KBM-7 (cell line): ENCODE measurements around the gene METTL25B.

Experiments used
- DNase-seq: peaks from one replicate; pipeline ENCODE4 v3.0.0-alpha.2; 2015
- in situ Hi-C: fragments of 300-500 bp; cut with MboI; formaldehyde crosslinking; loops from 2 replicates; pipeline ENCODE4 v1.14.3; 2020; ENCODE audit warnings: low sequenced_read_pairs, low pct_unique_long_range_greater_than_20kb, mixed read lengths

METTL25B gene

GRCh38 chr1:156721131-156721530 is 7.1 kb upstream of the METTL25B start:
- in situ Hi-C loops: no loop called here
- no peak for DNase-seq

- in situ Hi-C loops: no loop called here
- DNase-seq: no peak
Observed at GRCh38 chr1:156721535-156721934, 6.7 kb upstream of the METTL25B start.

GRCh38 chr1:156725683-156726280 is 2.5 kb upstream of the METTL25B start:
- DNase-seq: peak; percentile 97
- in situ Hi-C loops: no loop called here

GRCh38 chr1:156726549-156727226 is 1.6 kb upstream of the METTL25B start:
- in situ Hi-C loops: no loop called here
- peak; percentile 84 for DNase-seq

- in situ Hi-C loops: no loop called here
- DNase-seq: no peak
Observed at GRCh38 chr1:156727492-156727891, 777 bp upstream of the METTL25B start.

GRCh38 chr1:156728599-156729462 is 562 bp downstream of the METTL25B start, which contains the start of gene ISG20L2:
TSS of gene ISG20L2 (minus strand) at chr1:156728766. CDS start at chr1:156727652, 1,114 bp downstream.
- DNase-seq: peak; percentile 97
- in situ Hi-C loops: no loop called here

GRCh38 chr1:156733989-156734584 is 5.8 kb downstream of the METTL25B start:
- in situ Hi-C loops: no loop called here
- DNase-seq: no peak

- in situ Hi-C loops: no loop called here
- no peak for DNase-seq
Observed at GRCh38 chr1:156738407-156738806, 10.1 kb downstream of the METTL25B start.

GRCh38 chr1:156738916-156739315 is 10.6 kb downstream of the METTL25B start:
- in situ Hi-C loops: no loop called here
- no peak for DNase-seq

- in situ Hi-C loops: no loop called here
Observed at GRCh38 chr1:156740237-156740740, 12.0 kb downstream of the METTL25B start.

GRCh38 chr1:156740741-156741480 is 12.6 kb downstream of the METTL25B start, which contains the start of gene MRPL24:
TSS of gene MRPL24 (minus strand) at chr1:156741088. CDS start at chr1:156738704, 2,384 bp downstream.
- in situ Hi-C loops: no loop called here

More at GRCh38 chr1:156740237-156740740, 12.0 kb downstream of the METTL25B start:
- DNase-seq: no peak

GRCh38 chr1:156741481-156741983 is 13.3 kb downstream of the METTL25B start:
- in situ Hi-C loops: no loop called here
- DNase-seq: no peak

More at GRCh38 chr1:156740741-156741480, 12.6 kb downstream of the METTL25B start, which contains the start of gene MRPL24:
- peak; percentile 100 for DNase-seq

GRCh38 chr1:156742017-156742416 is 13.7 kb downstream of the METTL25B start:
- in situ Hi-C loops: no loop called here
- DNase-seq: no peak

- no peak for DNase-seq
- in situ Hi-C loops: no loop called here
Observed at GRCh38 chr1:156742801-156743200, 14.5 kb downstream of the METTL25B start.

GRCh38 chr1:156743367-156744302 is 15.4 kb downstream of the METTL25B start:
- no peak for DNase-seq
- in situ Hi-C loops: no loop called here

- in situ Hi-C loops: no loop called here
- DNase-seq: no peak
Observed at GRCh38 chr1:156744344-156744743, 16.1 kb downstream of the METTL25B start.

- in situ Hi-C loops: no loop called here
- no peak for DNase-seq
Observed at GRCh38 chr1:156744786-156745419, 16.6 kb downstream of the METTL25B start.
